ENCODE data around the gene ATP6AP2.

GRCh38 chrX:40550066-40550465, 30.7 kb upstream of the ATP6AP2 start:
- TF ChIP-seq CTCF (IDR thresholded peaks at IDR 0.05; ENCODE audit: low read depth, low read length, missing input control) (no peak), RXRA (IDR thresholded peaks at IDR 0.05) (no peak), REST (IDR thresholded peaks at IDR 0.05) (no peak), YY1 (IDR thresholded peaks at IDR 0.05) (no peak), RAD21 (IDR thresholded peaks at IDR 0.05) (no peak)
